HG02970 (cell line): ENCODE data around the gene DYNC1I1.

Experiments used
- ATAC-seq: cut with Tn5 transposase; IDR thresholded peaks from one replicate; pipeline ENCODE4 v1.9.1; 2021; ENCODE audit warnings: mild to moderate bottlenecking, moderate library complexity, moderate number of reproducible peaks; ENCODE audit not compliant: unreplicated experiment, low FRiP score

DYNC1I1 gene

GRCh38 chr7:96116173-96116572 lies 343.8 kb downstream of the DYNC1I1 start:
- no peak for ATAC-seq

DNA sequence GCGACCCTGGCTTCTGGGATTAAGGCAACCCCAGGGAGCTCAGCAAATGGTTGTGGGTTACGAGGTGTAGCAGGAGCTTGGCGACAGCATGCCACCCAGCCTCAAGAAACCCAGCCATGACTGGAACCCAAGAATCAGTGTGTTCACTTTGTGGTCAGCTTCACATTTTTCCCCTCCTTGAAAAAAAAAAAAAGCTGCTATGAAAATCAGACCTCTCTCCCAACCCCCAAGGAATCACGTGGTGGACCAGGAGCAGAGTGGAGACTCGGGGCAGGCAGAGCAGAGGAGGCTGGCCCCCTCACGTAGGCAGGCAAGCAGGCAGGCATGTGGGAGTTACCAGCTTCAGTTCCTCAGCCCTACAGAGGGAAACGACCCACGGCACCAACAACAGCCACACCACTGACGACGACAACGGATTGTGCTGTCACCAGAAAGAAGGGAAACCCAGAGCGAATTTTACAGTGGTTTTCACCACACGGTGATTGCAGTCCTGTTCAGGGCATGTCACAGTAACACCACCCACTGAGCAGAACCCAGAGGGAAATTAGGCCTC lies 346.2 kb downstream of the DYNC1I1 start:
- no peak for ATAC-seq

DNA sequence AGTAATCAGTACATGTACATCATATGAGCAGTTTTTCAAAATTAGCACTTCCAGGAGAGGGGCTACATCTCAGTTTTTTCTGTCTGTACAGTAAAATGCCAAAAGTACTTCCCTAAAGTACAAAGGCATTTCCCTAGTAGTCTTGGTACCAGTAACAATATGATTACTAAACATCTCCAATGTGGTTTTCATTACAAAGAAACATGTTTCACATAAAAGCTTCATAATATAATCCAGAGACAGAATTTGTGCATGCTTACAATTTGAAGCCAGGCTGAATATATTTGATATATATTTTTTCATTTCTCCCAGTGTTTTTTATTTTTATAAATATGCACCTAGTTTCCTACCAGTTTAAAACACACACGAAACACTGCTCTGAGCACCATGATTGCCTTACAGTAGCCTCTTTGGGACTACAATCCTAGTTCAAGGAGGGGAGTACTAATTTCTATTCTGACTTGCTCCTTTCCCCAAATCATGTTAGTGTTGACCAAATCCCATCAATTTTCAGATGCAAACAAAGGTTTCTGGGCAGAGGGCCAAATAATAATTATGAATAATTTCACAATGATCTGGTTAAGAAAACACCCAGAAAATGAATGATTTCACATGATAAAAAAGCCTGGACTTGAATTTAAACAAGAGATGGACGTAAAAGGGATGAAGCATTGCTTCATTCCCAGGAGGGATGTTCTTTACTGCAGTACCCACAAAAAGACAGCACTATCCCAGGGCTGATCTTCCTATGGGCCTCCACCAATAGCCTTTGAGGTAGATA lies 348.3 kb downstream of the DYNC1I1 start:
- ATAC-seq, result no peak

GRCh38 chr7:96121752-96122151 lies 349.4 kb downstream of the DYNC1I1 start:
- no peak for ATAC-seq

DNA sequence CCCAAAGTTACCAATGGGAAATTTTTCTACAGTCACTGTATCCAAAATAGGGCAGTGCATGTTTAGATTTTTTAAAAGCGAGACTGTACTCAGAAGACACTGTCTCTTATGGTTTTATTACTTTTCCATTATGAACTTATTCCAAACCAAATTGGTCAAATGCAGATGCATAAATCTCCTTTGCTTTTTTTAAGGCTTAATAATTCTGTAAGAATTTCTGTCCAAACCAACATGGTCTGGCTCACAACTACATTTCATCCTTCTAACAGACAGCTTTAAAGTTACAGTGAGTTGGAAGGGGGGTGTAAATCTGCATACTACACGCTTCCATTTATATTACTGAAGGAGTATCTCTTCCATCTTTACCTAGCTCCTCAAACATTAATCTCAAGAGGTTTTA lies 350.4 kb downstream of the DYNC1I1 start:
- ATAC-seq, result no peak

- ATAC-seq, result no peak
Observed at GRCh38 chr7:96126382-96126781, 354.0 kb downstream of the DYNC1I1 start.

DNA sequence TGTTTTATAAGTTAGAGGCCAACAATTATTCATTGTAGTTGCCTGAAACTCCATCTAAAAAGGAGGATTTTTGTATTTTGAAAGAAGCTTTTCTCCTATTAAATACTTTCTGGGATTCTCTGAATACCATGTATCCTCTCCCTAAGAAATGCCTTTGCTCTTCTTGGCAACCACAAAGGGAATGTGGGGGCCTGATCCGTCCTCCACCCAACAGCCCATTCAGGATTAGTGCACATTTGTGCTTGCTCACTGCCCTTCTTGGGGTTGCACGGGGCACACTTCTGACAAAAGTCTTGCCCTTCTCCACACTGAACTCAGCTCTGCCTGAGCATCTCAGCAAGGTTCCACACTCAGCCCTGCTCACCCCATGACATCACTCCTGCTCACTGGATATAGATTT lies 355.4 kb downstream of the DYNC1I1 start:
- ATAC-seq, result no peak

GRCh38 chr7:96131525-96131924 lies 359.2 kb downstream of the DYNC1I1 start:
- ATAC-seq, result no peak

- no peak for ATAC-seq
Observed at GRCh38 chr7:96135241-96135640, 362.9 kb downstream of the DYNC1I1 start.

DNA sequence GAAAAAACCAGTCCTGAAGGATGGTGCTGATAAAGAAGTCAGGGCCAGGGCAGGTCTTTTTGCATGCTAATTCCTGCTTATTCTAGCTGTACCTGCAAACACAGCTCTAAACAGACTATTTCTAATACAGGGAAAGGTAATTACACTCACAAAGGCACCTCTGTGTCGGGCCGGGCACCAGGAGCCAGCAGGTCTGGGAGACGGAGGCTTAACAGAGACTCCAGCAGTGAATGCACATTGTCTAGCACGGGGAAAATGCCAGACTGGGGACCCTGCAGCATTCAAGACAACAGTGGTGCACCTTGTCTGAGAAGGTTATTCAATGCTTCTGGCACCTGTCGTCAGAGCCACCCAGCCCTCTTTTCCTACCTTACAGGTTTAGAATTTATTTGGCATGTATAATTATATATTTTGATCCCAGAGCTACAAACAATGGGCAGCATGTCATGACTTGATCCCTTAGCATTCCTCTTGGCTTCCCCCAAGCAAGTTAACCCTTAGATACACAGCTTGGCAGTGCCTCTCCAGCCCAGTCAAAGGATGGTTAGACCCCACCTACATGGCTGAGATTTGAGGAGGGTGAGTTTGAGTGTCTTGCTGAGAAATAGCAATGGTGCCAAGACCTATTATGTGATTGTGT lies 364.4 kb downstream of the DYNC1I1 start:
- no peak for ATAC-seq

- ATAC-seq, result no peak
Observed at GRCh38 chr7:96143495-96144259, 371.3 kb downstream of the DYNC1I1 start.

DNA sequence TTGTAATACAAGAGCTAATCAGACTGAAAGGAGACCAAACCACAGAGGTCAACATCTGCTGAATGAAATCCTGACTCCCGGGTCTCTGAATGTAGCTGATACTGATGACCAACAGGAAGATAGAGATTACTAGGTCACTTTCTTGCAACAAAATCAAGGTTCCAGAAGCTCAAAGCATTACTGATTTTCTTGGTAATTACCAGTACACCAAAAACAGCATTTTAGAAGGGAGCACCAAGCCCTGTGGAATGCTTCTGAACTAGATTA lies 371.8 kb downstream of the DYNC1I1 start:
- no peak for ATAC-seq
